Parathyroid adenoma (tissue), 2 donors: ENCODE results near the gene TNS3.

Experiments used
- H2AFZ ChIP-seq: fragments of 300-600 bp; sonication (generic); one replicate; pipeline ENCODE4 v1.7.0; 2017; ENCODE audit warnings: antibody characterized with exemption, mild to moderate bottlenecking
- H3K27ac ChIP-seq: fragments of 300-600 bp; sonication (generic); one replicate; pipeline ENCODE4 v1.7.0; 2017
- H3K27me3 ChIP-seq: fragments of 300-600 bp; sonication (generic); one replicate; pipeline ENCODE4 v1.7.0; 2017; ENCODE audit warnings: low read length; ENCODE audit not compliant: control insufficient read depth, insufficient read depth
- H3K36me3 ChIP-seq: fragments of 300-600 bp; sonication (generic); one replicate; pipeline ENCODE4 v1.7.0; 2017; ENCODE audit warnings: low read length; ENCODE audit not compliant: control insufficient read depth, insufficient read depth
- H3K4me1 ChIP-seq: fragments of 300-600 bp; sonication (generic); one replicate; pipeline ENCODE4 v1.7.0; 2017; ENCODE audit warnings: control low read depth
- H3K4me2 ChIP-seq: fragments of 300-600 bp; sonication (generic); one replicate; pipeline ENCODE4 v1.7.0; 2017; ENCODE audit warnings: low read length
- H3K4me3 ChIP-seq: fragments of 300-600 bp; sonication (generic); one replicate; pipeline ENCODE4 v1.7.0; 2017; ENCODE audit warnings: low read depth, low read length
- H3K79me2 ChIP-seq: fragments of 300-600 bp; sonication (generic); one replicate; pipeline ENCODE4 v1.7.0; 2017; ENCODE audit warnings: control low read depth
- H3K9ac ChIP-seq: fragments of 300-600 bp; sonication (generic); one replicate; pipeline ENCODE4 v1.7.0; 2017; ENCODE audit warnings: mild to moderate bottlenecking
- H3K9me3 ChIP-seq: fragments of 300-600 bp; sonication (generic); one replicate; pipeline ENCODE4 v1.7.0; 2017; ENCODE audit warnings: low read length; ENCODE audit not compliant: control insufficient read depth
- TF ChIP-seq, protein P1 (sequence below): fragments of 300-600 bp; sonication (generic); IDR thresholded peaks from one replicate; pipeline ENCODE4 v1.7.0; 2017; ENCODE audit warnings: antibody characterized with exemption, mild to moderate bottlenecking
- donor health status: primary hyperparathyroidism.

The TNS3 gene

DNA sequence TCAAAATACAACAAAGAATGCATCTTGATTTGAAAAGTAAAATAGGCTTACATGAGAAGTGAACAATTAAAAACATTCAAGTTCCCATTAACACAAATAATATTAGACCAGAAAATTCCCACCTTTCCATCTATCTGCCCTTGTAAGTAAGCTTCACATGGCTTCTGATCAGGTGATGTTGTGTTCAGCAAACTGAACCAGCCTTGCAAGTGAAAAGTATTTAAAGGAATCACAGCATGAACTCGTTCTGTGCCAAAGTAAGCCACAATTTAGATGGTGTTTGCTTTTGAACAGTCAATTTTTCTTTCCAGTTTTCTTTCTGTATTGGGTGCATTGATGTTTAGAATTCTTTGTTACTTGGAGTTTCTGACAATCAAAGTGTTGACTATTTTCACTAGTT, 347.9 kb downstream of the TNS3 start:
- Histone ChIP-seq H3K9ac (no peak overlapping the region), H3K4me3 (no peak overlapping the region), H3K79me2 (no peaks in the 10 kb centered on the region), H3K36me3 (no peaks in the 10 kb centered on the region), H3K27ac (no peak overlapping the region), H3K4me2 (no peak overlapping the region), H3K27me3 (no peaks in the 10 kb centered on the region), H3K9me3 (no peaks in the 10 kb centered on the region), H3K4me1 (peaks cover 6% of the 10 kb centered on the region), H2AFZ (no peak overlapping the region)
- TF ChIP-seq, protein P1, sequence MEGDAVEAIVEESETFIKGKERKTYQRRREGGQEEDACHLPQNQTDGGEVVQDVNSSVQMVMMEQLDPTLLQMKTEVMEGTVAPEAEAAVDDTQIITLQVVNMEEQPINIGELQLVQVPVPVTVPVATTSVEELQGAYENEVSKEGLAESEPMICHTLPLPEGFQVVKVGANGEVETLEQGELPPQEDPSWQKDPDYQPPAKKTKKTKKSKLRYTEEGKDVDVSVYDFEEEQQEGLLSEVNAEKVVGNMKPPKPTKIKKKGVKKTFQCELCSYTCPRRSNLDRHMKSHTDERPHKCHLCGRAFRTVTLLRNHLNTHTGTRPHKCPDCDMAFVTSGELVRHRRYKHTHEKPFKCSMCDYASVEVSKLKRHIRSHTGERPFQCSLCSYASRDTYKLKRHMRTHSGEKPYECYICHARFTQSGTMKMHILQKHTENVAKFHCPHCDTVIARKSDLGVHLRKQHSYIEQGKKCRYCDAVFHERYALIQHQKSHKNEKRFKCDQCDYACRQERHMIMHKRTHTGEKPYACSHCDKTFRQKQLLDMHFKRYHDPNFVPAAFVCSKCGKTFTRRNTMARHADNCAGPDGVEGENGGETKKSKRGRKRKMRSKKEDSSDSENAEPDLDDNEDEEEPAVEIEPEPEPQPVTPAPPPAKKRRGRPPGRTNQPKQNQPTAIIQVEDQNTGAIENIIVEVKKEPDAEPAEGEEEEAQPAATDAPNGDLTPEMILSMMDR, result no peak

DNA sequence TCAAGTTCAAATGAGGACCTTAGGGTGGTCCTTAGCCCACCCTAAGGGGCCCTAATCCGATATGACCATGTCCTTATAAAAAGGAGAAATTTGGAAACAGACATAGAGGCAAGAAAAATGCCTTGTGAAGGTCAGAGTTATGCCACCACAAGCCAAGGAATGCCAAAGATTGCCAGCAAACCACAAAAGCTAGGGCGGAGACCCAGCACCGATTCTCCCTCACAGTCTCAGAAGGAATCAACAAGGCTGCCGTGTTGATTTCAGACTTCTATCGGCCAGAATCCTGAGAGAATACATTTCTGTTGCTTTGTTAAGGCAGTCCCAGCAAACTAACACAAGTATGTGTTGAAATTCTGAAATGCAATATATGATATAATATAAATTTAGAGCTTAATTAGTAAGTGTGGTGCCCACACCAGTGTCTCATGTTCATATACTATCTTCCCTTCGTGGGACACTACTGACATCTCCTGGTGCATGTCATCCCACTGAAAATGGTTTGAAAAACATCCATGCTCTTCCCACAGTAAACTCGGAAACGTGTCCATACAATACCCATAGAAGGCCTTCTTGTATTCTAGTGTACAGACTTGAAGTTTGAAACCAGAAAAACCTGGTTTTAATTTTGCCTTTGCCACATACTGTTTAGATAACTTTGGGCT, 349.0 kb downstream of the TNS3 start:
- Histone ChIP-seq H3K9ac (no peak overlapping the region), H3K4me3 (no peak overlapping the region), H3K36me3 (no peaks in the 10 kb centered on the region), H3K27ac (no peak overlapping the region), H3K4me2 (no peak overlapping the region), H3K9me3 (no peaks in the 10 kb centered on the region), H3K27me3 (no peaks in the 10 kb centered on the region), H3K4me1 (peaks cover 6% of the 10 kb centered on the region), H2AFZ (no peak overlapping the region), H3K79me2 (no peaks in the 10 kb centered on the region)
- TF ChIP-seq, protein P1, result no peak

DNA sequence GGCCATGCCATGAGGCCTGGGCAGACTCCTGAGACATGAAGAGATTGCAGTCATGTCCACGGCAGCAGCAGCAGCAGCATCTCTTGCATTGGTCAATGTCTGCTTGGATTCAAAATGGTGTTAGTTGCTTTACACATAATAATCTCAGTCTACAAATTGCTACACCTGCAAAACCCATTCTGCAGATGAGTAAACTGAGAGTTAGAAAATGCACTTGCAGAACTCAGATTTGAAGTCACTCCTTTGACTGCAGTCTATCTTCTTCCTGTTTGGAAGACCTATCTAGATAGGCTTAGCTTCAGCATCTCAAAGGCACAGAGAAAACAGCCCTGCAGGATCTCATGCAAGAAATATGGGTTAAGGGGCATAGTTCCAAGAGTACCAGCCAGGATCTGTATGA, 350.3 kb downstream of the TNS3 start:
- H3K4me3 ChIP-seq, result no peak overlapping the region
- no peaks in the 10 kb centered on the region for H3K36me3 ChIP-seq
- no peak overlapping the region for H3K9ac ChIP-seq
- H3K4me2 ChIP-seq, result no peak overlapping the region
- no peaks in the 10 kb centered on the region for H3K27me3 ChIP-seq
- H3K27ac ChIP-seq, result no peak overlapping the region
- H3K9me3 ChIP-seq, result no peaks in the 10 kb centered on the region
- H3K4me1 ChIP-seq, result peaks cover 4% of the 10 kb centered on the region
- TF ChIP-seq, protein P1, result no peak
- no peak overlapping the region for H2AFZ ChIP-seq
- H3K79me2 ChIP-seq, result no peaks in the 10 kb centered on the region

DNA sequence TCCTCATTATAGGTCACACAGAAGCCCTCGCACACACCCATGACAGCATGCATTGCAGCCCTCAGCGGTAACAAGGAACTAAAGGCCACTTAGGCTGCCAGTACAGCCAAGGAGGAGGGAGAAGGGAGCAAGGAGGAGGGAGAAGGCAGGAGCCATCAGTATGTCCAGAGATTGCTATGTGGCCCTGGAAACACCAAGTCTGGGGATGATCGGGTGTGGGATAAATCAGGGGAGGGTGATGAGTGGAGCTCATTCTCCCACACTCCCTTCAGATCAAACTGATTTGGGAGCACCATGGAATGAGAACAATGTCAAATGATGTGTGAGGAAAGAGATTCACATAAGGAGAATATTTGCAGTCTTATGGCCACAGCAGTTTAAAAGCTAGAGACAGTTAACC, 350.9 kb downstream of the TNS3 start:
- H3K36me3 ChIP-seq, result no peaks in the 10 kb centered on the region
- no peak overlapping the region for H3K9ac ChIP-seq
- H3K79me2 ChIP-seq, result no peaks in the 10 kb centered on the region
- no peaks in the 10 kb centered on the region for H3K4me1 ChIP-seq
- no peaks in the 10 kb centered on the region for H3K27me3 ChIP-seq
- no peak overlapping the region for H3K27ac ChIP-seq
- TF ChIP-seq, protein P1, result no peak
- H3K9me3 ChIP-seq, result no peaks in the 10 kb centered on the region
- no peak overlapping the region for H3K4me3 ChIP-seq
- no peak overlapping the region for H3K4me2 ChIP-seq
- H2AFZ ChIP-seq, result no peak overlapping the region

DNA sequence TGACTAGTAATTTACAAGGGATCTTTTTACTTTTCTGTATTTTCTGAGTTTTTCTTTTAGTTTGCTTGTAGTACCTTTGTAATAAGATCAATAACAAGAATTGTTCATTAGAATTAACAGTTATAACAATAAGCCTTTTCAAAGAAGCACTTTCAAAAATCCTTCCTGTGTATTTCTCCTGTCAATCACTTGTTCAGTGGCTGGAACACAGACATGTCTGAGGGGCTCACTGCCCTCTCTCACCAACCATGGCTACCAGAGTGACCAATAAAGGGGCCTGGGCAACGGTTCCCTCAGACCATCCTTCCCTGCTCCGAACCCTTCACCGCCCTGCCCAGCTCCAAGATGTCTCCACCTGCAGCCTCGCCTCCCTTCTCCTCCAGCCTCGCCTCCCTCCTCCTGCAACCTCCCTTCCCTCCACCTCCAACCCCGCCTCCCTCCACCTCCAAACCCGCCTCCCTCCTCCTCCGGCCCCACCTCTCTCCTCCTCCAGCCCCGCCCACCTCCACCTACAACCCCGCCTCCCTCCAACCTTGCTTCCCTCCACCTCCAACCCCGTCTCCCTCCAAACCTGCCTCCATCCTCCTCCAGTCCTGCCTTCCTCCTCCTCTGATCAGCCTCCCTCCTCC, 353.4 kb downstream of the TNS3 start:
- Histone ChIP-seq H3K27ac (no peak overlapping the region), H2AFZ (no peak overlapping the region), H3K4me2 (no peak overlapping the region), H3K9ac (no peak overlapping the region), H3K4me1 (no peaks in the 10 kb centered on the region), H3K27me3 (no peaks in the 10 kb centered on the region), H3K4me3 (no peak overlapping the region), H3K79me2 (no peaks in the 10 kb centered on the region), H3K9me3 (no peaks in the 10 kb centered on the region), H3K36me3 (no peaks in the 10 kb centered on the region)
- TF ChIP-seq, protein P1, result no peak
